NCI-H2227 treated with DMSO at 0.1 percent for 48 hours (cell line): Measurements from ENCODE around the gene SERTAD4.
A peak's percentile ranks its signal among the peaks of the same experiment; 100 is the strongest.

Experiments
- DNase-seq: peaks from one replicate; lab custom pipeline; 2025; lab: John Stamatoyannopoulos, UW

SERTAD4 gene

GRCh38 chr1:210233216-210233494, 559 bp downstream of the SERTAD4 start:
- no peak for DNase-seq

- DNase-seq = peak; percentile 76
Measured at GRCh38 chr1:210233495-210234328, 1.1 kb downstream of the SERTAD4 start.

GRCh38 chr1:210234329-210234757, 1.7 kb downstream of the SERTAD4 start:
- peak; percentile 76 for DNase-seq

GRCh38 chr1:210235363-210236053, 2.9 kb downstream of the SERTAD4 start:
- DNase-seq = no peak

- DNase-seq = peak; percentile 80
Measured at GRCh38 chr1:210236386-210236839, 3.8 kb downstream of the SERTAD4 start.

GRCh38 chr1:210236840-210237409, 4.3 kb downstream of the SERTAD4 start:
- peak; percentile 23 for DNase-seq

- no peak for DNase-seq
Measured at GRCh38 chr1:210237479-210237878, 4.9 kb downstream of the SERTAD4 start.

GRCh38 chr1:210237981-210238380, 5.4 kb downstream of the SERTAD4 start:
- DNase-seq = no peak

GRCh38 chr1:210239349-210240111, 6.9 kb downstream of the SERTAD4 start:
- DNase-seq = peak; percentile 30

- DNase-seq = no peak
Measured at GRCh38 chr1:210241121-210241520, 8.5 kb downstream of the SERTAD4 start.

- DNase-seq = no peak
Measured at GRCh38 chr1:210244746-210245367, 12.3 kb downstream of the SERTAD4 start.

- DNase-seq = no peak
Measured at GRCh38 chr1:210246447-210246846, 13.9 kb downstream of the SERTAD4 start.

GRCh38 chr1:210248341-210248740, 15.7 kb downstream of the SERTAD4 start:
- no peak for DNase-seq

- DNase-seq = peak; percentile 84
Measured at GRCh38 chr1:210250665-210250997, 18.0 kb downstream of the SERTAD4 start.

GRCh38 chr1:210250998-210251679, 18.5 kb downstream of the SERTAD4 start:
- DNase-seq = peak; percentile 87

- peak; percentile 22 for DNase-seq
Measured at GRCh38 chr1:210251680-210252490, 19.3 kb downstream of the SERTAD4 start.

- DNase-seq = peak; percentile 47
Measured at GRCh38 chr1:210252621-210253051, 20.0 kb downstream of the SERTAD4 start.

- DNase-seq = no peak
Measured at GRCh38 chr1:210254298-210254697, 21.7 kb downstream of the SERTAD4 start.

- DNase-seq = peak; percentile 30
Measured at GRCh38 chr1:210257698-210258529, 25.3 kb downstream of the SERTAD4 start.
